Dedifferentiated amniotic fluid mesenchymal stem cell (primary cell): ENCODE data around the gene NPAS3.

Experiments
- DNase-seq: peaks from one replicate; pipeline ENCODE4 v3.0.0-alpha.2; 2016; ENCODE audit errors: extremely low spot score

Gene NPAS3

GRCh38 chr14:33580231-33580749 is 641.6 kb downstream of the NPAS3 start:
- DNase-seq, result no peak

- DNase-seq, result no peak
Observed at GRCh38 chr14:33580841-33581240, 642.2 kb downstream of the NPAS3 start.

- DNase-seq, result no peak
Observed at GRCh38 chr14:33584697-33585096, 646.0 kb downstream of the NPAS3 start.

- no peak for DNase-seq
Observed at GRCh38 chr14:33586806-33587205, 648.1 kb downstream of the NPAS3 start.

GRCh38 chr14:33587791-33588190 is 649.1 kb downstream of the NPAS3 start:
- no peak for DNase-seq

GRCh38 chr14:33588771-33589170 is 650.1 kb downstream of the NPAS3 start:
- DNase-seq, result no peak

GRCh38 chr14:33589334-33589733 is 650.7 kb downstream of the NPAS3 start:
- DNase-seq, result no peak

GRCh38 chr14:33590891-33591630 is 652.4 kb downstream of the NPAS3 start:
- DNase-seq, result no peak

GRCh38 chr14:33592297-33592696 is 653.6 kb downstream of the NPAS3 start:
- no peak for DNase-seq

- no peak for DNase-seq
Observed at GRCh38 chr14:33596211-33597080, 657.8 kb downstream of the NPAS3 start.

- DNase-seq, result no peak
Observed at GRCh38 chr14:33598582-33598981, 659.9 kb downstream of the NPAS3 start.

GRCh38 chr14:33602396-33602795 is 663.7 kb downstream of the NPAS3 start:
- no peak for DNase-seq

GRCh38 chr14:33606591-33606990 is 667.9 kb downstream of the NPAS3 start:
- no peak for DNase-seq

GRCh38 chr14:33609582-33609981 is 670.9 kb downstream of the NPAS3 start:
- DNase-seq, result no peak

GRCh38 chr14:33610121-33610520 is 671.4 kb downstream of the NPAS3 start:
- no peak for DNase-seq

GRCh38 chr14:33611405-33612196 is 672.9 kb downstream of the NPAS3 start:
- DNase-seq, result no peak

GRCh38 chr14:33612197-33612505 is 673.5 kb downstream of the NPAS3 start:
- no peak for DNase-seq

GRCh38 chr14:33617154-33617553 is 678.5 kb downstream of the NPAS3 start:
- DNase-seq, result no peak

- DNase-seq, result no peak
Observed at GRCh38 chr14:33618361-33619105, 679.9 kb downstream of the NPAS3 start.

GRCh38 chr14:33622496-33622895 is 683.8 kb downstream of the NPAS3 start:
- DNase-seq, result no peak

- no peak for DNase-seq
Observed at GRCh38 chr14:33629792-33630191, 691.1 kb downstream of the NPAS3 start.
